Measurements from ENCODE around the gene FOXD4L1.
"Not testable (repeated sequence)": the region's sequence is repeated elsewhere in the genome, so short reads cannot be mapped to it uniquely, and the experiment has no call there.

- TF ChIP-seq, protein P1, sequence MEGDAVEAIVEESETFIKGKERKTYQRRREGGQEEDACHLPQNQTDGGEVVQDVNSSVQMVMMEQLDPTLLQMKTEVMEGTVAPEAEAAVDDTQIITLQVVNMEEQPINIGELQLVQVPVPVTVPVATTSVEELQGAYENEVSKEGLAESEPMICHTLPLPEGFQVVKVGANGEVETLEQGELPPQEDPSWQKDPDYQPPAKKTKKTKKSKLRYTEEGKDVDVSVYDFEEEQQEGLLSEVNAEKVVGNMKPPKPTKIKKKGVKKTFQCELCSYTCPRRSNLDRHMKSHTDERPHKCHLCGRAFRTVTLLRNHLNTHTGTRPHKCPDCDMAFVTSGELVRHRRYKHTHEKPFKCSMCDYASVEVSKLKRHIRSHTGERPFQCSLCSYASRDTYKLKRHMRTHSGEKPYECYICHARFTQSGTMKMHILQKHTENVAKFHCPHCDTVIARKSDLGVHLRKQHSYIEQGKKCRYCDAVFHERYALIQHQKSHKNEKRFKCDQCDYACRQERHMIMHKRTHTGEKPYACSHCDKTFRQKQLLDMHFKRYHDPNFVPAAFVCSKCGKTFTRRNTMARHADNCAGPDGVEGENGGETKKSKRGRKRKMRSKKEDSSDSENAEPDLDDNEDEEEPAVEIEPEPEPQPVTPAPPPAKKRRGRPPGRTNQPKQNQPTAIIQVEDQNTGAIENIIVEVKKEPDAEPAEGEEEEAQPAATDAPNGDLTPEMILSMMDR (IDR thresholded peaks at IDR 0.05), result not testable (repeated sequence)
- not testable (repeated sequence) for TF ChIP-seq POLR2A, EP300 (IDR thresholded peaks at IDR 0.05)
Observed at GRCh38 chr2:113540834-113541203, 42.4 kb downstream of the FOXD4L1 start.
